ENCODE results near the gene ESPL1. TPM values are rescaled to one million over a fixed set of nuclear protein-coding genes. Genes with fewer than 3 reads are reported as not detected.

ESPL1 gene
- total RNA-seq, 1 donor from 2014 or later, result 0.73 TPM

GRCh38 chr12:53255996-53256395 is 12.1 kb upstream of the ESPL1 start:
- no peak for ATAC-seq
- DNase-seq (ENCODE audit: low spot score), result no peak

- no peak for DNase-seq (ENCODE audit: low spot score)
- ATAC-seq, result no peak
Measured at GRCh38 chr12:53258541-53259539, 9.3 kb upstream of the ESPL1 start.

- ATAC-seq (no peak), DNase-seq (ENCODE audit: low spot score) (no peak)
Measured at GRCh38 chr12:53259891-53260290, 8.2 kb upstream of the ESPL1 start.

- DNase-seq (ENCODE audit: low spot score), result no peak
Measured at GRCh38 chr12:53265783-53266182, 2.3 kb upstream of the ESPL1 start.

GRCh38 chr12:53267306-53267998 is 647 bp upstream of the ESPL1 start:
- peak; percentile 25 for ATAC-seq

More at GRCh38 chr12:53265783-53266182, 2.3 kb upstream of the ESPL1 start:
- ATAC-seq, result no peak

GRCh38 chr12:53268630-53269562 is 797 bp downstream of the ESPL1 start:
- DNase-seq (ENCODE audit: low spot score) (no peak), ATAC-seq (no peak)

More at GRCh38 chr12:53267306-53267998, 647 bp upstream of the ESPL1 start:
- no peak for DNase-seq (ENCODE audit: low spot score)

GRCh38 chr12:53274445-53274844 is 6.3 kb downstream of the ESPL1 start:
- no peak for ATAC-seq
- DNase-seq (ENCODE audit: low spot score), result no peak

- DNase-seq (ENCODE audit: low spot score) (no peak), ATAC-seq (no peak)
Measured at GRCh38 chr12:53276511-53276910, 8.4 kb downstream of the ESPL1 start.

GRCh38 chr12:53277981-53278380 is 9.9 kb downstream of the ESPL1 start:
- no peak for ATAC-seq
- DNase-seq (ENCODE audit: low spot score), result no peak

GRCh38 chr12:53279283-53279869 is 11.3 kb downstream of the ESPL1 start:
- no peak for ATAC-seq
- no peak for DNase-seq (ENCODE audit: low spot score)

- DNase-seq (ENCODE audit: low spot score), result no peak
- no peak for ATAC-seq
Measured at GRCh38 chr12:53279888-53280498, 11.9 kb downstream of the ESPL1 start.

GRCh38 chr12:53286448-53286847 is 18.3 kb downstream of the ESPL1 start:
- ATAC-seq (no peak), DNase-seq (ENCODE audit: low spot score) (no peak)

- DNase-seq (ENCODE audit: low spot score) (peak; percentile 73), ATAC-seq (peak; percentile 94)
Measured at GRCh38 chr12:53287741-53288216, 19.7 kb downstream of the ESPL1 start.

- DNase-seq (ENCODE audit: low spot score) (no peak), ATAC-seq (peak; percentile 18)
Measured at GRCh38 chr12:53288322-53288721, 20.2 kb downstream of the ESPL1 start.

GRCh38 chr12:53289891-53290290 is 21.8 kb downstream of the ESPL1 start:
- ATAC-seq, result peak; percentile 10
- DNase-seq (ENCODE audit: low spot score), result no peak

- ATAC-seq (no peak), DNase-seq (ENCODE audit: low spot score) (no peak)
Measured at GRCh38 chr12:53290661-53291060, 22.6 kb downstream of the ESPL1 start.

GRCh38 chr12:53292426-53292825 is 24.3 kb downstream of the ESPL1 start:
- no peak for ATAC-seq
- no peak for DNase-seq (ENCODE audit: low spot score)

GRCh38 chr12:53295070-53295890 is 27.2 kb downstream of the ESPL1 start, which contains the start of gene PFDN5:
PFDN5 (plus strand) TSS chr12:53295542; CDS start chr12:53295568, 26 bp downstream.
- DNase-seq (ENCODE audit: low spot score) (peak; percentile 89), ATAC-seq (peak; percentile 89)

- ATAC-seq, result no peak
- DNase-seq (ENCODE audit: low spot score), result no peak
Measured at GRCh38 chr12:53295891-53296219, 27.8 kb downstream of the ESPL1 start.
